ENCODE measurements around the gene AK2.

The AK2 gene

DNA sequence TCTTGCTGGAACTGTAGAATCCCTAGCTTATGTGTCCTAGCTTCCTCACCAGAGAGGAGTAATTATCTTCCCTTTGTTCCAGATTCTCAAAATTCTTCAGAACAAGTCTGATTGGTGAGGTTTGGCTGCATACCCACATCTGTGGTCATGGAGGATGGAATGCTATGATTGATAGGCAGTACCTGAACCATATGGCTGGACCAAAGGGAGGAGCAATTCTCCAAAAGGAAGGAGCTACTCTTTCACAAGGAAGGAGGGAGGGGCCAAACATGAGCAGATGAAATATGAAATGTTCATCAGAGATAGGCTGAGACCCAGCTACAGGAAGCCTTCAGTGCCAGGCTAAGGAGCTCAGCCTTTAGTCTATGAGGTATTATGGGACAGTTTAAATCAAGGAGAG is 67.1 kb downstream of the AK2 start:
- DNase-seq, result no peak

DNA sequence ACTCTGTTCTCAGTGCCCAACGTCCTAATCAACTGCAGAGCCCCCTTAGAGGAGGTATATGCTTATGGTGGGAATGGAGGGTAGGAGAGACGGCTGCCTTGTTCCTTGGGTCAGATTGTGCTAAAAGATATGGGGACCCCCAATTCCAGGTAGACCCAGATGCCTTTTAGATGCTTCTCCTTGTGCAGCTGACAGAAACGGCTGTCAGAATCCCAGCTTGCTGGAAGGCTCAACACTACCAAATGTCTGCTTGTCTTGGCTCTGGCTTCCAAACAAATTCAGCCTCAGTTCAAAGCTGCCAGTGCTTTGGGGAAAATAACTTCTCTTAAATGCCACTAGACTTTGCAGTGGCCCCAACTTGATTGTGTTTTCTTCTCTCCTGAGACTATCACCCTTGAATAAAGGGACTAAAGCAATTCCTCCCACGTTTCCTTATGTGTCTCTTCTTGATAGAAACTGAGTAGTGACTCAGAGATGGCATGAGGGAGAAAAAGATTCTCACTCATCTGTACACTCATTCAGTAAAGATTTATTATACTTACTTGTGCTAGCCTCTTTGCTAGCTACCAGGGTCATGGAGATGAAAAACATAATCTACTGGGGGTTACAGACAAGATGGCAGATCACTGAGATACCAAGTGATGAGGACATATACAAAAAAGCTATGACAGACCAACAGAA is 68.7 kb downstream of the AK2 start:
- no peak for DNase-seq

DNA sequence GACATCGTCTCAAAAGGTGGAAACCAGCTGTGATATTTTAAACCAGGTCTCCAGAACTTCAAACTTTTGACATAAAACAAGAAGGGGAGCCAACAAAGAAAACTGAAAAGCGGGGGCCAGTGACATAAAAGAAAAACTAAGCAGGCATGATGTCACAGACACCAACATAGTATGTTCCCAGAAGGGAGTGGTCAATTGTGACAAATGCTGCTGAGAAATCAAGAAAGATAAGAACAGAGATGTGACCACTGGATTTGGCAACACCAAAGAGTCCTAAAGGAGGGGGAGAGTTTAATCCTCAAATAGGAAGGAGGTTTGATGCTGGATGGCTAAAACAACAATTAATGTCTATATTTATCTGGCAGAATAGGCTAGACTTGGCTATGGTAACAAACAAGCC is 69.8 kb downstream of the AK2 start:
- DNase-seq, result no peak

DNA sequence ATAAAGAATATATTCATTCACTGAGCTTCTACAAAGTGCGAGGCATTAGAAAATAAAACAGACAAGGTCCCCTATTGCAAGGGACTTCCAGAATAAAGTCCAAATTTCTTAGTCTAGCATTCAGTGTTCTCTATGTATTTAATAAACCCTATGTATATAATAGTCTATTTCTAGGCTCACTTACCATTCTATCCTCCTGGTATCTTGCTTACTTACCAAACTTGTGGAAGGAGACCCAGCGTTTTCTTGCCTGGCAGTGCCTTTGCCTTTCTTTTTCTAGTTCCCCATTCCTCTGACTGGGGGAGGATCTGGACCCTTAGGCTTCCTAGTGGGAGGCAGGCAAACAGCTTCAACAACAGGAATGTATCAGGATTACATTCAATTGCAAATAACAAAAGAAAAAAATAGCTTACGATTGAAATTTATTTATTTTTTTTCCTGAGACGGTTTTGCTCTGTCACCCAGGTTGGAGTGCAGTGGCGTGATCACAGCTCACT is 71.4 kb downstream of the AK2 start:
- DNase-seq, result no peak

DNA sequence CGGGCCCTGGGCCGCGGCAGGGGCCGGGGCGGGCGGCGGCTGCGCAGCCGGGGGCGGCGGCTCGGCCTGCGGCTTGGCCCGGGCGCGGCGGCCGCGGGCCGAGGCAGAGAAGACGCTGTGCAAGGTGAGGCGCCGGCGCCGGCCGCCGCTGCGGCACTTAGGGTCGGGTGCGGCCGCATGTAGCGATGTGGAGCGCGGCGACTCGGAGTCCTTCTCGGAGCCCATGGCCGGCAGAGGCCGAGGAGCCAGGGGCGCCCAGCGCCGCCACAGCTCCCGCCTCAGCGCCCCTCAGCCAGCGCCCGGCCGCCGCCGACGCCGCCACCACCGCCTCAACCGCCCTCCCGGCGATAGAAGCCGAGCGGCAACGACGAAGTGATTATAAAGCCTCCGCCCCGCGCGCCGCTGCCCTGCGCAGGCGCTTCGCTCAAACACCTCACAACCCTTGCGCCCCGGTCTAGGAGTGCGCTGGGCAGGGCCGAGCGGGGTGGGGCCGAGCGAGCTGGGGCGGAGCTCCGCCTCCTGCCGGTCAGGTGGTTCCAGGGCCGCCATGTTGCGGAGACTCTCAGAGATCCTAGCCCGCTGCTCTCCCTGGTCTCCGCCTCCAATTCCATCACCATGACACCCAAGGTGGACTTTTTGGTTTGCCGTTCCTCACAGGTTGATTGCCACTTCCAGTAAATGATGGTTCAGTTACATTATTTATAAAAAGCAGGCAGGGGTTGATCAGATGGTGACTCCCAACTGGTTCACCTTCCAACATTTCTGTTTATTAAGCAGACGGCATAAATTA is 72.0 kb downstream of the AK2 start, which contains the start of gene RNF19B:
RNF19B (minus strand) TSS at position 349 of the 790 bp plus-strand sequence; CDS start at position 225, 124 bp downstream.
- peak; percentile 92 for DNase-seq

DNA sequence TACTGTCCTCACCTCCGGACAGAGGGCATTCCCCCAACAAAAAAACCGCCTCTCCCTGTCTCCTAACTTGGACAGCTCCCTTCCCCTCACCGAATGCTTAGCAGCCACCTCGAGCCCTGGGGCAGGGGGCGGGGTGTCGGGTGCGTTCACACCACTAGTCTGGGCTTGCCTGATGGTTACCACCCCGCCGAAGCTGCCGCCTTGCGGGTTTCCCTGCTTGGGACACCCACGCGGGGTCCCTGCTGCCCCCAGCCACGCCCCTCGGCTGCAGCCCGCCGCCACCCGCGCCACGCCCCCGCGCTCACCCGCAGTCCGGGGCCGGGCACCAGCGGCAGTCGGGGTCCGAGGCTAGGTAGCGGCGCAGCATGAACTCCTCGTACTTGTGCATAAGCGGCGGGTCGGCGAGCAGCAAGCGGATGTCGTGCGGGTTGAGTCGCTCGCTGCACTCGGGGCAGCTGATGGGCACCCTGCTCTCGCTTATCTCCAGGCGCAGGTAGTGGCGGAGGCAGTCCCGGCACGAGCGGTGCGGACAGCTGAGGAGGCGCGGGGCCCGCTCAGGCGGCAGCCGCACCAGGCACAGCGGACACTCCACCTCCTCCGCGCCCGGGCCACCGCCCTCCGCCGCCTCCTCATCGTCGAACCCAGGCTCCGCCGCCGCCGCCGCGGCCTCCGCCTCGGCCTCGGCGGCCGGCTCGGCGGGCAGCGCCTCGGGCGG is 72.8 kb downstream of the AK2 start:
- no peak for DNase-seq

DNA sequence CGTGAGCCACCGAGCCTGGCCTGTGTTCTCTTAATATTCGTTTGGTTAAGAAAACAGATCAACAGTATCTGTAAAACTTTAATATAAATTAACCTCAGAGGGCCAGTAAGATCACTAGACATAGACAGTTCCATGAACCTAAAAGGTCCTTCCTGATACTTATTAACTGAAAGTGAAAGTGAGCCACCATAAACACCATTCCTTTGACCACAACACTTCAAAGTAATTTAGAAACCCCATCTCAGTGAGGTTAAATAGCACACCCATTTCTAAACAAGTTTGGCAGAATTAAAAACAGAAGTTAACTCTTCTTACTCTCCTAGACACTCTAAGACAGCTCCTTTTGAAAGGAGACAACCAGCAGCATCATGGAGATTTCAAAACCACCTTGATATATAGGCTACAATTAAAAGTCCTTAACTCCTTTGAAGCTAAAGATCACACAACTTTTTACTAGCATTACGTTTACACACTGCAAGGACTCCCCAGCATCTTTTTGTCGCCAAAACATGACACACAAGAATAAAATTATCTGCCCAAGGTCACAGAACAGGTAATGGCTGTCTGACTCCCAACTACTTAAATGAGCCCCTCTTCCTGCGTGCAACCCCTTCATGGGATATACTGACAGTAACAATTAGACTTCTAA is 74.3 kb downstream of the AK2 start:
- DNase-seq, result no peak

DNA sequence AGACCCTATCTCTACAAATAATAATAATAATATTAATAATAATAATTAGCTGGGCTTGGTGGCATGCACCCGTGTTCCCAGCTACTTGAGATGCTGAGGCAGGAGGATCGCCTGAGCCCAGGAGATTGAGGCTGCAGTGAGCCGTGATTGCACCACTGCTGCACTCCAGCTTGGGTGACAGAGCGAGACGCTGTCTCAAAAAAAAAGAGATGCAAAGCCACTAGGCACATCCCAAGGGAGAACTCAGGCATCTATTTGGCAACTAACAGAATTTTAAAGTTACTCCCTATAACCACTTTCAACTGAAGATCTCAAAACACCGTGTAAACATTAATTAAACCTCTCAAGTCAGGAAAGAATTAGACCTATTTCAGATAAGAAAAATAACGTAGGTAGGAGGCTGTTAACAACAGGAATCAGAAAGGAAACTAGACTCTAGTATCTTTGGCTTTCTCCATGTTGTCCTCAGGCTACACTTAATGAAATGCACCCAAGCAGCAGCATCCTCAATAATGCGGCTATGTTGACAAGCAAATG is 75.8 kb downstream of the AK2 start:
- DNase-seq, result no peak

DNA sequence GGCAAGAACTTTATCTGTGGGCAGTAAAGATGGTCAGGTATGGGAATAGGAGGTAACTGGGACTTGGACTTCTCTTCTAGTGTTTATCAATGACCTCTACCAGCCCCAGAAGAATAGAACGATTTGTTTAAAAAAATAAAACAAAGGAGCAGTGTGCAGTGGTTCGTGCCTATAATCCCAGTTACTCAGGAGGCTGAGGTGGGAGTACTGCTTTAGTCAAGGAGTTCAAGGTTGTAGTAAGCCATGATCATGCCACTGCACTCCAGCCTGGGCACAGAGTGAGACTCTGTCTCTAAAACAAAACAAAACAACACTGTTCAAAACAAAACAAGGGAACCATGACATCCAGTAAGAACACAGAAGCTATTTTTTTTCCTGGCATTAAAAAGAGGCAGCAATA is 76.3 kb downstream of the AK2 start:
- no peak for DNase-seq

DNA sequence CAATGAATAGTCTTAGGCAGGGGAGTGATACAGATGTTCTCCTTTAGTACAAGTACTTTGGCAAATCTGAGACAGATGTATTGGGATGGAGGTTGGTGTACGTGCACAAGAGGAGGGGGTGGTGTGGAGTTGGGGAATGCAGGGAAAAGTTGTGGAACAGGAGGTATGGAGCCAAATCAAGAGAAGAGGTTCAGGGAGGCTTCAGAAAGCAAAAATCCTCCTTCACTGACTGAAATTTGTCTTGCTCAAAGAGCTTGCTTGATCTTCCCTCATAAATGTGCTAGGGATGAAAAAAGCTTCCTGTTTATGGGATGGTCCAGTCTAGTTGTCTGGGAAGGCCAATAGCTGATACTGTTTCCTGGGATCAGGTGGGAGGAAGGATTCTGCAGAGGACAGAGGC is 77.9 kb downstream of the AK2 start:
- DNase-seq, result no peak

Data from NCI-H2029 (cell line).